ENCODE measurements around the gene CRTC1. TPM values are rescaled to one million over a fixed set of nuclear protein-coding genes. Genes with fewer than 3 reads are reported as not detected.

CRTC1 gene
- 13.9 TPM for total RNA-seq

GRCh38 chr19:18683109-18683957, at the start of gene CRTC1:
CRTC1 (plus strand) TSS chr19:18683680; CDS start chr19:18683703, 23 bp downstream.

GRCh38 chr19:18636969-18637629, 46.4 kb upstream of the CRTC1 start, which contains the start of gene KLHL26:
KLHL26 (plus strand) TSS chr19:18637028; CDS start chr19:18637055, 27 bp downstream.

GRCh38 chr19:18790566-18791314, 107.3 kb downstream of the CRTC1 start, which contains the start of gene COMP:
COMP (minus strand) TSS chr19:18791305; CDS start chr19:18791269, 36 bp downstream.

GRCh38 chr19:18831524-18832305, 148.2 kb downstream of the CRTC1 start, which contains the start of gene UPF1:
UPF1 (plus strand) TSS chr19:18831959; CDS start chr19:18832210, 251 bp downstream.

Other genes starting within 250 kb of the CRTC1 start
- 75.6 TPM for gene ISYNA1, start 245.5 kb upstream of the CRTC1 start, total RNA-seq
- gene ELL, start 161.6 kb upstream of the CRTC1 start, total RNA-seq: 12.5 TPM
- 166 TPM for gene FKBP8, start 140.1 kb upstream of the CRTC1 start, total RNA-seq
- 42.3 TPM for gene KXD1, start 125.8 kb upstream of the CRTC1 start, total RNA-seq
- gene UBA52, start 111.8 kb upstream of the CRTC1 start, total RNA-seq: 388 TPM
- gene REX1BD, start 94.9 kb upstream of the CRTC1 start, total RNA-seq: 46.2 TPM
- gene CRLF1, start 76.9 kb upstream of the CRTC1 start, total RNA-seq: 13.3 TPM
- 22.3 TPM for gene TMEM59L, start 70.8 kb upstream of the CRTC1 start, total RNA-seq
- 18.0 TPM for gene KLHL26, start 46.7 kb upstream of the CRTC1 start, total RNA-seq
- gene COMP, start 107.6 kb downstream of the CRTC1 start, total RNA-seq: 0.60 TPM
- gene UPF1, start 148.3 kb downstream of the CRTC1 start, total RNA-seq: 119 TPM
- gene CERS1, start 212.5 kb downstream of the CRTC1 start, total RNA-seq: 8.6 TPM
- 103 TPM for gene COPE, start 235.7 kb downstream of the CRTC1 start, total RNA-seq
- gene DDX49, start 236.0 kb downstream of the CRTC1 start, total RNA-seq: 55.8 TPM